ENCODE measurements around the gene GPC6.

The GPC6 gene

GRCh38 chr13:93225610-93226009, 997 bp upstream of the GPC6 start:
- H3K9me3 ChIP-seq (ENCODE audit: low read length), result no peaks in the 10 kb centered on the region
- no peak overlapping the region for H3K27ac ChIP-seq (ENCODE audit: low read depth, low read length, poor library complexity, severe bottlenecking)
- H3K9ac ChIP-seq (ENCODE audit: low read length), result no peak overlapping the region
- no peak overlapping the region for H2AFZ ChIP-seq (ENCODE audit: low read length)
- H3K79me2 ChIP-seq (ENCODE audit: insufficient read depth, low read length), result no peaks in the 10 kb centered on the region
- H3K36me3 ChIP-seq (ENCODE audit: insufficient read depth, low read length), result no peaks in the 10 kb centered on the region
- H3K4me3 ChIP-seq (ENCODE audit: low read depth, low read length, poor library complexity, severe bottlenecking), result no peak overlapping the region
- H3F3A ChIP-seq (ENCODE audit: insufficient read depth, low read length), result no peaks in the 10 kb centered on the region
- no peaks in the 10 kb centered on the region for H3K9me2 ChIP-seq (ENCODE audit: low read depth, low read length)
- H3K4me1 ChIP-seq (ENCODE audit: insufficient read depth, low read length, severe bottlenecking), result no peaks in the 10 kb centered on the region
- H3K4me2 ChIP-seq (ENCODE audit: low read length), result no peak overlapping the region
- TF ChIP-seq EZH2 (IDR thresholded peaks at IDR 0.05; ENCODE audit: borderline replicate concordance, low read length), result no peak
- no peak for TF ChIP-seq CTCF (IDR thresholded peaks at IDR 0.05; ENCODE audit: low read length)
- H4K20me1 ChIP-seq (ENCODE audit: insufficient read depth, low read length), result no peaks in the 10 kb centered on the region
- no peaks in the 10 kb centered on the region for H3K27me3 ChIP-seq (ENCODE audit: insufficient read depth, low read length)

GRCh38 chr13:93226065-93226622, 463 bp upstream of the GPC6 start:
- Histone ChIP-seq H3K9me3 (ENCODE audit: low read length) (no peaks in the 10 kb centered on the region), H3K4me1 (ENCODE audit: insufficient read depth, low read length, severe bottlenecking) (no peaks in the 10 kb centered on the region), H3K9ac (ENCODE audit: low read length) (no peak overlapping the region), H3F3A (ENCODE audit: insufficient read depth, low read length) (no peaks in the 10 kb centered on the region), H3K27ac (ENCODE audit: low read depth, low read length, poor library complexity, severe bottlenecking) (no peak overlapping the region), H3K27me3 (ENCODE audit: insufficient read depth, low read length) (no peaks in the 10 kb centered on the region), H3K4me2 (ENCODE audit: low read length) (no peak overlapping the region), H3K79me2 (ENCODE audit: insufficient read depth, low read length) (no peaks in the 10 kb centered on the region), H4K20me1 (ENCODE audit: insufficient read depth, low read length) (no peaks in the 10 kb centered on the region), H2AFZ (ENCODE audit: low read length) (no peak overlapping the region), H3K9me2 (ENCODE audit: low read depth, low read length) (no peaks in the 10 kb centered on the region), H3K36me3 (ENCODE audit: insufficient read depth, low read length) (no peaks in the 10 kb centered on the region), H3K4me3 (ENCODE audit: low read depth, low read length, poor library complexity, severe bottlenecking) (no peak overlapping the region)
- TF ChIP-seq EZH2 (IDR thresholded peaks at IDR 0.05; ENCODE audit: borderline replicate concordance, low read length) (no peak), CTCF (IDR thresholded peaks at IDR 0.05; ENCODE audit: low read length) (no peak)

- H3K79me2 ChIP-seq (ENCODE audit: insufficient read depth, low read length), result no peaks in the 10 kb centered on the region
- no peak overlapping the region for H3K9ac ChIP-seq (ENCODE audit: low read length)
- no peak overlapping the region for H3K4me2 ChIP-seq (ENCODE audit: low read length)
- H4K20me1 ChIP-seq (ENCODE audit: insufficient read depth, low read length), result no peaks in the 10 kb centered on the region
- no peaks in the 10 kb centered on the region for H3K9me3 ChIP-seq (ENCODE audit: low read length)
- no peaks in the 10 kb centered on the region for H3K9me2 ChIP-seq (ENCODE audit: low read depth, low read length)
- TF ChIP-seq CTCF (IDR thresholded peaks at IDR 0.05; ENCODE audit: low read length), result no peak
- no peak for TF ChIP-seq EZH2 (IDR thresholded peaks at IDR 0.05; ENCODE audit: borderline replicate concordance, low read length)
- H3K27me3 ChIP-seq (ENCODE audit: insufficient read depth, low read length), result no peaks in the 10 kb centered on the region
- no peak overlapping the region for H3K4me3 ChIP-seq (ENCODE audit: low read depth, low read length, poor library complexity, severe bottlenecking)
- H3K27ac ChIP-seq (ENCODE audit: low read depth, low read length, poor library complexity, severe bottlenecking), result no peak overlapping the region
- no peaks in the 10 kb centered on the region for H3F3A ChIP-seq (ENCODE audit: insufficient read depth, low read length)
- no peak overlapping the region for H2AFZ ChIP-seq (ENCODE audit: low read length)
- no peaks in the 10 kb centered on the region for H3K36me3 ChIP-seq (ENCODE audit: insufficient read depth, low read length)
- no peaks in the 10 kb centered on the region for H3K4me1 ChIP-seq (ENCODE audit: insufficient read depth, low read length, severe bottlenecking)
Measured at GRCh38 chr13:93227280-93227877, 772 bp downstream of the GPC6 start.

All from OCI-LY1 (cell line).